ENCODE measurements around the gene ADCY2. TPM values are rescaled to one million over a fixed set of nuclear protein-coding genes. Genes with fewer than 3 reads are reported as not detected.
A peak's percentile ranks its signal among the peaks of the same experiment; 100 is the strongest.

ADCY2 gene
- total RNA-seq, 1 experiment from 2014 or later = 31.3 TPM

DNA sequence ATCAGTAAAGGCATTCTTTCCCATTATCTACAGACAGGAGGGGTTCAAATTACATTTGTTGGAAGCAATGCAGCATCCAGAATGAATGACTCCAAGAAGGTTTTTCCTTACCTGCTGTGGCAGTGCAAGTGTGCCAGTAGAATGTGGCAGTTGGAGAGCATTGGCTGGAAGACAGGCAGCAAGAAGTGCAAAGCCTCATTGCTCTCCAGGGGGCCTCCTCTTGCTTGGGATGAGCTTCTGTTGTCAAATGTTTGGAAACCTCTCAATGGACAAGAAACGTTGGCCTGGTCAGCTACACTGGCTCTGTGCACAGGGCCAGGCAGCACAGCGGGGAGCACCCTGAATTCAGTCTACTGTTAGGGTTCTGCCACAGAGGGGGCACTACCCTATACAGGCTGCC lies 226.6 kb downstream of the ADCY2 start:
- no peak overlapping the region for H3K56ac ChIP-seq (ENCODE audit: insufficient read length, low read depth, low read length)
- no peak overlapping the region for H2BK12ac ChIP-seq (ENCODE audit: insufficient read length, low read depth, low read length)
- DNase-seq = no peak
- no peak overlapping the region for H3K4me2 ChIP-seq (ENCODE audit: insufficient read depth, insufficient read length, low read length)
- H4K20me1 ChIP-seq (ENCODE audit: control insufficient read depth, insufficient read depth, insufficient read length) = no peaks in the 10 kb centered on the region
- H2BK20ac ChIP-seq (ENCODE audit: low read depth, low read length, poor library complexity, severe bottlenecking) = no peak overlapping the region
- TF ChIP-seq, protein P1, sequence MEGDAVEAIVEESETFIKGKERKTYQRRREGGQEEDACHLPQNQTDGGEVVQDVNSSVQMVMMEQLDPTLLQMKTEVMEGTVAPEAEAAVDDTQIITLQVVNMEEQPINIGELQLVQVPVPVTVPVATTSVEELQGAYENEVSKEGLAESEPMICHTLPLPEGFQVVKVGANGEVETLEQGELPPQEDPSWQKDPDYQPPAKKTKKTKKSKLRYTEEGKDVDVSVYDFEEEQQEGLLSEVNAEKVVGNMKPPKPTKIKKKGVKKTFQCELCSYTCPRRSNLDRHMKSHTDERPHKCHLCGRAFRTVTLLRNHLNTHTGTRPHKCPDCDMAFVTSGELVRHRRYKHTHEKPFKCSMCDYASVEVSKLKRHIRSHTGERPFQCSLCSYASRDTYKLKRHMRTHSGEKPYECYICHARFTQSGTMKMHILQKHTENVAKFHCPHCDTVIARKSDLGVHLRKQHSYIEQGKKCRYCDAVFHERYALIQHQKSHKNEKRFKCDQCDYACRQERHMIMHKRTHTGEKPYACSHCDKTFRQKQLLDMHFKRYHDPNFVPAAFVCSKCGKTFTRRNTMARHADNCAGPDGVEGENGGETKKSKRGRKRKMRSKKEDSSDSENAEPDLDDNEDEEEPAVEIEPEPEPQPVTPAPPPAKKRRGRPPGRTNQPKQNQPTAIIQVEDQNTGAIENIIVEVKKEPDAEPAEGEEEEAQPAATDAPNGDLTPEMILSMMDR (conservative IDR thresholded peaks at IDR 0.05) = no peak
- H4K5ac ChIP-seq (ENCODE audit: insufficient read length, low read depth, low read length) = no peak overlapping the region
- H3K14ac ChIP-seq (ENCODE audit: insufficient read depth, low read length) = no peak overlapping the region
- no peak overlapping the region for H3K4ac ChIP-seq (ENCODE audit: low read depth, low read length)
- no peaks in the 10 kb centered on the region for H3K79me2 ChIP-seq (ENCODE audit: insufficient read depth, low read length)
- Mint-ChIP-seq H3K4me3 (no peak overlapping the region), H3K36me3 (ENCODE audit: insufficient read depth in 1 of 3, low read depth in 3 of 3) (peaks cover 15 to 21% (median 18%) of the 10 kb centered on the region in 3 experiments), H3K27me3 (ENCODE audit: low read depth) (no peaks in the 10 kb centered on the region), H3K4me1 (peaks cover 8 to 16% of the 10 kb centered on the region in 2 experiments; a peak in 3 of 4 replicates), H3K27ac (peak overlapping the region in 2 of 3 experiments; percentile 2 to 86; a peak in 1 of 7 replicates), H3K9me3 (no peaks in the 10 kb centered on the region)
- H3K27ac ChIP-seq (ENCODE audit: insufficient read length, low read depth, low read length) = no peak overlapping the region
- H4K8ac ChIP-seq (replicated peaks; ENCODE audit: insufficient read length, low read depth, low read length) = no peak overlapping the region
- no peak overlapping the region for H2BK120ac ChIP-seq (ENCODE audit: low read depth, low read length, poor library complexity, severe bottlenecking)
- no peak overlapping the region for H4K91ac ChIP-seq (ENCODE audit: insufficient read length, low read depth, low read length)
- no peaks in the 10 kb centered on the region for H3K23me2 ChIP-seq (ENCODE audit: insufficient read length, low read depth, low read length, poor library complexity, severe bottlenecking)
- no peak overlapping the region for H2AFZ ChIP-seq (ENCODE audit: low read length)
- no peaks in the 10 kb centered on the region for H3K4me1 ChIP-seq (ENCODE audit: insufficient read depth, low read length)
- H3K27me3 ChIP-seq (ENCODE audit: insufficient read depth, low read length) = no peaks in the 10 kb centered on the region
- no peak overlapping the region for H2AK5ac ChIP-seq (ENCODE audit: insufficient read length, low read length)
- WGBS (ENCODE audit: extremely low coverage, insufficient read length, low lambda C conversion rate) = no CpG with 5 or more reads among the region's 2 CpGs
- no peak overlapping the region for H3K18ac ChIP-seq (ENCODE audit: insufficient read length, low read depth, low read length)
- H3K9ac ChIP-seq (ENCODE audit: extremely low read depth, insufficient read length, low read length) = no peak overlapping the region
- no peak overlapping the region for H2BK5ac ChIP-seq (ENCODE audit: insufficient read length, low read length)
- H2BK15ac ChIP-seq (ENCODE audit: low read depth, low read length) = no peak overlapping the region
- no peaks in the 10 kb centered on the region for H3K79me1 ChIP-seq (ENCODE audit: insufficient read depth, low read depth, low read length, poor library complexity, severe bottlenecking)
- H3K23ac ChIP-seq (ENCODE audit: insufficient read length, low read depth, low read length) = no peak overlapping the region
- no peaks in the 10 kb centered on the region for H3K9me3 ChIP-seq (ENCODE audit: control insufficient read depth, low read depth, low read length)
- H3T11ph ChIP-seq (ENCODE audit: low read length) = no peak overlapping the region

Data from H9 (cell line).